K562 (cell line): ENCODE results near the gene SH3BP2. TPM values are rescaled to one million over a fixed set of nuclear protein-coding genes. Genes with fewer than 3 reads are reported as not detected.
A peak's percentile ranks its signal among the peaks of the same experiment; 100 is the strongest.

Experiments
- ESRRB ChIP-seq: fragments of 250-450 bp; sonication (Bioruptor Pico); IDR thresholded peaks from 2 replicates; pipeline ENCODE4 v1.5.0; 2020; ENCODE audit warnings: mild to moderate bottlenecking, moderate library complexity, borderline replicate concordance
- FOXJ3 ChIP-seq: sonication (generic); formaldehyde crosslinking; IDR thresholded peaks from 2 replicates; pipeline ENCODE4 v1.4.0; 2020; ENCODE audit warnings: mild to moderate bottlenecking, missing genetic modification reagents
- NCOA1 ChIP-seq: fragments of 450-650 bp; IDR thresholded peaks from 2 replicates; pipeline ENCODE4 v1.6.1; 2016; ENCODE audit warnings: low read depth
- SRSF1 ChIP-seq: fragments of 200-400 bp; formaldehyde crosslinking; IDR thresholded peaks from 2 replicates; pipeline ENCODE4 v1.6.1; 2017; ENCODE audit warnings: mild to moderate bottlenecking, low read depth, low read length, moderate library complexity
- TBL1XR1 ChIP-seq, 2 experiments: IDR thresholded peaks; 2 replicates each; pipeline ENCODE4 v1.6.1; 2012; ENCODE audit warnings: improper control_type of control experiment in 2 of 2, low read length in 2 of 2, mild to moderate bottlenecking in 1 of 2
- ZNF133 ChIP-seq: fragments of 250-450 bp; sonication (Bioruptor Pico); IDR thresholded peaks from 2 replicates; pipeline ENCODE4 v1.4.0; 2020; ENCODE audit warnings: mild to moderate bottlenecking
- ZNF140 ChIP-seq: fragments of 250-450 bp; sonication (Bioruptor Pico); IDR thresholded peaks from 2 replicates; pipeline ENCODE4 v1.8.0; 2021; ENCODE audit warnings: moderate library complexity, mild to moderate bottlenecking, inconsistent platforms
- ZNF143 ChIP-seq: sonication (generic); formaldehyde crosslinking; IDR thresholded peaks from 2 replicates; pipeline ENCODE4 v1.9.0; 2022; ENCODE audit warnings: mild to moderate bottlenecking, missing genetic modification reagents
- ZNF764 ChIP-seq: fragments of 250-450 bp; sonication (Bioruptor Pico); IDR thresholded peaks from 2 replicates; pipeline ENCODE4 v1.4.0; 2020; ENCODE audit warnings: low read depth, mild to moderate bottlenecking, moderate library complexity
- ZNF77 ChIP-seq: fragments of 250-450 bp; sonication (Bioruptor Pico); IDR thresholded peaks from 2 replicates; pipeline ENCODE4 v1.5.0; 2020
- polyA plus RNA-seq, 8 experiments: library from polyadenylated mRNA; depleted of rRNA in 4 of 8; stranded (reverse) in 5 of 8; unstranded in 3 of 8; fragments of >200 nt; fragmentation: Nextera tagmentation in 2 of 8; fragmentation: Illumina TruSeq in 1 of 8; extraction: Ambion mirVana in 2 of 8; extraction: Trizol in 1 of 8; gene quantifications; 2 replicates each; pipeline versions ENCODE4 v1.2.1 to v1.2.3, GENCODE V29; 2011 to 2014; ENCODE audit warnings: inconsistent platforms in 1 of 8, missing spikeins in 1 of 8
- total RNA-seq, 7 experiments: library from RNA; depleted of rRNA in 6 of 7; stranded (reverse); fragments of >200 nt in 6 of 7; fragmentation: Illumina TruSeq in 2 of 7; extraction: Trizol in 2 of 7; gene quantifications; 2 replicates each; pipeline versions ENCODE4 v1.2.1 to v1.2.3, GENCODE V29; 2011 to 2021; ENCODE audit warnings: low replicate concordance in 1 of 7
- TF ChIP-seq, protein P1 (sequence below), 2 experiments: fragments of 250-450 bp in 1 of 2; fragments of 450-650 bp in 1 of 2; sonication (Bioruptor Pico) in 1 of 2; IDR thresholded peaks; 2 replicates each; pipeline versions ENCODE4 v1.6.1 to v1.8.0; 2016 to 2021; ENCODE audit warnings: mild to moderate bottlenecking in 2 of 2, moderate library complexity in 2 of 2, missing compliant biosample characterization in 1 of 2, missing genetic modification characterization in 1 of 2
- TF ChIP-seq, protein P2 (sequence below): fragments of 250-450 bp; sonication (Bioruptor Pico); IDR thresholded peaks from 2 replicates; pipeline ENCODE4 v1.9.0; 2021; ENCODE audit warnings: mild to moderate bottlenecking, inconsistent platforms
- TF ChIP-seq, protein P3 (sequence below): sonication (generic); formaldehyde crosslinking; IDR thresholded peaks from 2 replicates; pipeline ENCODE4 v1.8.1; 2022; ENCODE audit warnings: missing genetic modification reagents
- TF ChIP-seq, protein P4 (sequence below): fragments of 250-450 bp; sonication (Bioruptor Pico); IDR thresholded peaks from 2 replicates; pipeline ENCODE4 v1.8.0; 2022; ENCODE audit warnings: moderate library complexity, mild to moderate bottlenecking, inconsistent platforms

Gene SH3BP2
- total and polyA plus RNA-seq, 9 of the 15 experiments (the other 6 are each of a cell fraction or from before 2014, with no cell fraction given) = 0.34 to 16.0 (median 5.1) TPM

DNA sequence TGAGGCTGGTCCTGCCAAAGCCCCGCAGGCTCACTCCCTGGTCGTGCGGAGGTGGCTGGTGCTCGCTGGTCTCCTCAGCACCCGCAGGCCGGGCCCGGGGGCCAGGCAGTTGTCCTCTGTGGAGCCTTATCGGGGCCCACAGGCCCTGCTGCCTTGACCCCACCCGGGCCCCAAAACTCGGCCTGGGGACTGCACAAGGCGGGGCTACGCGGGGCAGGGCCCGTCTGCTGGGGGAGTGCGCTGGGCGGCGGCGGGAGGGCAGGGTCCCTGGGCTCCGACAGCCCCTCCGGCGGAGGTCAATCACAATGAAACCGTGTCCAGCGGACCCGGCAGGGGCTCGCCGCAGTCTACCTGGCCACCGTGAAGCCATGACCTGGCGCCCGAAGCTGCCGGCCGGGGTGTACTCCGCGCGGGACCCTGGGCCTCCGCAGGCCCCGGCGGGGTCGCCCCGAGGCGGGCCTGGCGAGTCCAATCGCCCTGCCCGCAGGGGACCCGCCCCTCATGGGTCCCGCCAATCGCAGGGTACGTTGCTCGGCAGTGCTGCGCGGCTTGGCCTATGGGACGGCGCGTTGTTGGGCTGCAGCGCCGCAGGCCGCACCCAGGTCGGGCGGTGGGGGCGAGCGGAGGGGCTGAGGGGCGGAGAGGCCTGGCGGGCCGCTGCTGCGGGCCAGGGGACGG, 50.5 kb downstream of the SH3BP2 start, which contains the start of gene ADD1 (continued):
- TF ChIP-seq, protein P1, sequence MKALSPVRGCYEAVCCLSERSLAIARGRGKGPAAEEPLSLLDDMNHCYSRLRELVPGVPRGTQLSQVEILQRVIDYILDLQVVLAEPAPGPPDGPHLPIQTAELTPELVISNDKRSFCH (CRISPR knock-in tag; IDR thresholded peaks at IDR 0.05) = no peak
- TF ChIP-seq, protein P1 (tag; IDR thresholded peaks at IDR 0.05) = 0 out of 2 replicates have a peak, but pooled peaks have one; percentile 31
- TF ChIP-seq, protein P2, sequence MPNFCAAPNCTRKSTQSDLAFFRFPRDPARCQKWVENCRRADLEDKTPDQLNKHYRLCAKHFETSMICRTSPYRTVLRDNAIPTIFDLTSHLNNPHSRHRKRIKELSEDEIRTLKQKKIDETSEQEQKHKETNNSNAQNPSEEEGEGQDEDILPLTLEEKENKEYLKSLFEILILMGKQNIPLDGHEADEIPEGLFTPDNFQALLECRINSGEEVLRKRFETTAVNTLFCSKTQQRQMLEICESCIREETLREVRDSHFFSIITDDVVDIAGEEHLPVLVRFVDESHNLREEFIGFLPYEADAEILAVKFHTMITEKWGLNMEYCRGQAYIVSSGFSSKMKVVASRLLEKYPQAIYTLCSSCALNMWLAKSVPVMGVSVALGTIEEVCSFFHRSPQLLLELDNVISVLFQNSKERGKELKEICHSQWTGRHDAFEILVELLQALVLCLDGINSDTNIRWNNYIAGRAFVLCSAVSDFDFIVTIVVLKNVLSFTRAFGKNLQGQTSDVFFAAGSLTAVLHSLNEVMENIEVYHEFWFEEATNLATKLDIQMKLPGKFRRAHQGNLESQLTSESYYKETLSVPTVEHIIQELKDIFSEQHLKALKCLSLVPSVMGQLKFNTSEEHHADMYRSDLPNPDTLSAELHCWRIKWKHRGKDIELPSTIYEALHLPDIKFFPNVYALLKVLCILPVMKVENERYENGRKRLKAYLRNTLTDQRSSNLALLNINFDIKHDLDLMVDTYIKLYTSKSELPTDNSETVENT (CRISPR knock-in tag) = peak; percentile 68; the same call in 1 of the 2 replicates
- TF ChIP-seq TBL1XR1 (IDR thresholded peaks at IDR 0.05; ENCODE audit: low read length in 2 of 2) (no peak), ZNF143 (CRISPR knock-in tag) (no peak), ZNF140 (no peak), ZNF77 (no peak), ESRRB (CRISPR knock-in tag) (no peak), SRSF1 (no peak), ZNF133 (no peak), ZNF764 (CRISPR knock-in tag) (no peak), FOXJ3 (CRISPR knock-in tag) (no peak), NCOA1 (no peak)
- TF ChIP-seq, protein P3, sequence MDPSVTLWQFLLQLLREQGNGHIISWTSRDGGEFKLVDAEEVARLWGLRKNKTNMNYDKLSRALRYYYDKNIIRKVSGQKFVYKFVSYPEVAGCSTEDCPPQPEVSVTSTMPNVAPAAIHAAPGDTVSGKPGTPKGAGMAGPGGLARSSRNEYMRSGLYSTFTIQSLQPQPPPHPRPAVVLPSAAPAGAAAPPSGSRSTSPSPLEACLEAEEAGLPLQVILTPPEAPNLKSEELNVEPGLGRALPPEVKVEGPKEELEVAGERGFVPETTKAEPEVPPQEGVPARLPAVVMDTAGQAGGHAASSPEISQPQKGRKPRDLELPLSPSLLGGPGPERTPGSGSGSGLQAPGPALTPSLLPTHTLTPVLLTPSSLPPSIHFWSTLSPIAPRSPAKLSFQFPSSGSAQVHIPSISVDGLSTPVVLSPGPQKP (CRISPR knock-in tag) = no peak
- TF ChIP-seq, protein P4, sequence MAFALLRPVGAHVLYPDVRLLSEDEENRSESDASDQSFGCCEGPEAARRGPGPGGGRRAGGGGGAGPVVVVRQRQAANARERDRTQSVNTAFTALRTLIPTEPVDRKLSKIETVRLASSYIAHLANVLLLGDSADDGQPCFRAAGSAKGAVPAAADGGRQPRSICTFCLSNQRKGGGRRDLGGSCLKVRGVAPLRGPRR (CRISPR knock-in tag) = no peak
